ENCODE data around the gene TRPV2.

TRPV2 gene

DNA sequence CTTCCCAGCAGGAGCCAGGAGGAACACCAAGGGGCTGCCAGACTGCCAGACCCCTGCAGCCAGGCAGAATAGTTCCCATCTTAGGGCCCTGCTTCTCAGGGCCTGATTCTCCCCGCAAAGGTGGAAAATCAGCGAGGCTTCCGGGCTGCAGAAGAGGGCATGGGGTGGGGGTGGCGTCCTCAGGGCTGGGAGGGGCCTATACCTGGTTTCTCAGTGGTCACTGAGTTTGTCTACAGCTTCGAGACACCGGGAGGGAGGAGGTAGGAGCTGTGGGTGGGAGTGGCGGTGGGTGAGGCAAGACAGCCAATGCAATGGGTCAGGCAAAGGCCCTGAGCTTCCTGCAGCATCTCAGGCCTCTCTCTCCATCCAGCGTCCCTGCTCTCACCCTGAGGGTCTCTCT, 62.3 kb downstream of the TRPV2 start:
- no peak for DNase-seq

DNA sequence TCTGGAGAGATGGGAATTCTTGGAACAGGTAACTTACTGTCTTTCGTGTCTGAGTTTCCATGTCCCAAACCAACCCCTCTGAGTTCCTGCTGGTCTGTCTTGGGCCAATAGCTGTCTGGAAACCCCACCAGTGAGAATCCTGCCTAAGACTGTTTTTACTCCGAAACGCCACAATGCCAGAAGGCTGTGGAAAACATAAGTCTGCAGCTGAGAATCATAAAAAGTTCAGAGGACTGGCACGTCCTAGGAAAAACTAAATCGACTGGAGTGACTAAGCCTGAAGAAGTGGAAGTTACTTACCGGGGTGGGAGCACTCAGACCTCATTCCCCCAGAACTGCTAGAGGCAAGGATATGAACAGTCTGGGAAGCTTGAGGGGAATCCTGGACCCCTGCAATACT, 63.3 kb downstream of the TRPV2 start:
- no peak for DNase-seq

DNA sequence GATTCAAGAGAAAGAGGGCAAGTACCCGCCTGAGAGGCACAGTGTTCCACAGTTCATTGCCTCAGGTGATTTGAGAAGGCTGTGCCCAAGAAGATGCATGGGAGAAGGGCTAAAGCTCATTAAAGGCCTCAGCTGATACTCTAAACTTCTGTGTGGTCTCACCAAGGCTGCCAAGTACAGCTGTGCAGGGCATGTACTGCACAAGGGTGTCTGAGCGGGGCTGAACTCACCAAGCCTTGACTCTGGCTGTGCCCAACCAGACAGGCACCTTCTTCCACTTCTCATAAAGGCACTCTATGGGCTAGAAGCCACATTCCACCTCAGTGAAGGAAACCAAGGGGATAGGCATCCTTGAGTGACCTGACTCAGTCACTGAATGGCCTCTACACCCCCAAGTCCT, 63.9 kb downstream of the TRPV2 start:
- DNase-seq = no peak

DNA sequence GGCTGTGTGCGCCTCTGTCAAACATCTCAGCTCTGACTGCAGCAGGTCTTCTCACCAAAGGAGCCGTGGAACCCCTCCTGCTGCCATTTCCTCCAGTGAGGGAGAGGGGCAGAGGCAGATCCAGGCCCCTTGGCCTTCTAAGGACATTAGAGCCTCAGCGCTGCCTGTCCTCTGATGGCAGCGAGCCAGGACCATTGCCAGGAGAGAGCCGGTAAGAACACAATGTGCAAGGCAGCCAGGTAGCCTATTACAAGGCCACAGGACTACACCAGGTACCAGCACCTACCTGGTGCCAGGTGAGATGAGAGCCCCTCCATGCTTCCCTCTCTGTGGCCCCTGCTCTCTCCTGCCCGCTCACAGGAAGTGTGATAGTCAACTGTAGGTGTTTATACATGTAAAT, 65.6 kb downstream of the TRPV2 start:
- DNase-seq = no peak

DNA sequence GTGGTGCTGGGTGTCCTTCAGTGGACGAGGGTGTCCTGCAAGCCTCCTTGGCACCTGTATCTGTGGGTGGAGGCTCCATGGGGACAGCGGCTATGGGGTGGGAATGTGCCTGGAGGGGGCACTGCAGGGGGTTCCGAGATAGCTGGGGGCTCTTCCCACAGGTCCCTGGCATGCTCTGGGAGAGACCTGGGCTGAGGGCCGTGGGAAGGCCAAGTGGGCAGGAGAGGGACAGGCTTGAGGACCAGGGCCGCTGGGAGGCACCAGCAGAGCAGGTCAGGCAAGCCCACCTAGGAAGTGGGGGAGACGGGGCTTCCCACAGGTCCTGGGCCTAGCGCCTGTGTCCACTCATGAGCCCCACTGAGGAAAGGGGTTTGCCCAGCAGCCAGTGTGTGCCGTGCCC, 66.9 kb downstream of the TRPV2 start:
- DNase-seq = no peak

DNA sequence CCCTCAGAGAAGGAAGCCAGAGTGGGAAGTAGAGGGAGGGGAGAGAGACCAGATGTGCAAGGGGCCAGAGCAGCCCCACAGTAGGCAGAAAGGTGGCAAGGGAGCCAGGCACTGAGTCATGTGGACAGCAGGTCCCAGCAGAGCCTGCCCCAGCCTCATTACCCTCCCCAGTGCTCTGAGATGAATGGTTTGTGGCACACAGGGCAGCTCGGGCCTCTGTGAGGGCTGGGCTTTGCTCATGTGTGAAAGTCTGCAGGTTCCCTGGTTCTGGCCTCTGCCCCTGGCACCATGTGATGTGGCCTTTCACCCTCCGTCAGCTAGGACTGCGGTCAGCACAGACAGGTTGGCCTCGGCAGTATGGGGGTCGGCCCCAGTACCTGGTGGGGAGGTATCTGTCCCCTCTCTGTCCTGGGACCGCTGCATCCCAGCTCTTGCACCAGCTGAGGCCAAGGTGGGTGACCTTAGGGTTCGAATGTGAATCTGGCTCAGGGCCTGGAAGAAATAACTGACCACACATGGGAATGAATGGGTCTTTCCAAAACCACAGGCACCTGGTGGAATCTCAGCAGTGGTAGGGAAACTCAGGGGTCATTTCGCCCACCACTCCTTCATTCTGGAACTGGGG, 67.8 kb downstream of the TRPV2 start:
- no peak for DNase-seq

DNA sequence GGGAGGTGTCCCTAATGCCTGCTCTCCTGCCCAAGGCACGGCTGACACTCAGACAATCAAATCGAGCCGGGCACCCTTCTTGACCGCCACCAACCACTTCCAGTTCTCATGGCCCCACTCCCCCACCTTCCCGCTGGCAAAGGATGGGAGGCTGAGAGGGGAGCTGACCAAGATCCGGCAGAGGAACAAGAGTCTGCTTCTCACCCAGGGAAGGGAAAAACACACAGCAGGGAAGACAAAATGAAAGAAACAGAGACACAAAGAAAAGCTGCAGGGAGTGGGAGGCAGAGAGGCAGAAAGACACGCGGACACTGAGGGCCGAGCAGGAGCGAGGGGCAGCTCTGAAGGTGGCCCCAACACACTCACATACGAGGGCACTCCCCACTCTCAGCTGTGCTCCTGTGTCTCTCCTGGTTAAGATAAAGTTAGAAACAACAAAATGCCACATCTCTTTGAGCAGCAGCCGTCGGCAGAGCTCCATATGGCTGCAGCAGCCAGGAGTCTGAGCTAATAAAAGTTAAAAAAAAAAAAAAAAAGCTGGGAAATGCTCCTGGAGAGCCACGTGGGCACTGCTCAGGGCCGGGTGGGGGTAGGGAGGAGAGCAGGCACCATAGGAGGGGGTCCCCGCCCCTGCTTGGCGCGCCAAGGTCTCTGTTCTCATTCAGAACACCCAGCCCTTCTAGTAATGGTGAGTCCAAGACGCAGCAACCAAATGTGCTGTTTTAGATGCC, 69.2 kb downstream of the TRPV2 start:
- no peak for DNase-seq

Data from stimulated activated CD4-positive, alpha-beta T cell treated with anti-CD3 and anti-CD28 coated beads, Interleukin-4, amount 100 ng/mL, for 4 hours (primary cell).